Stimulated activated CD4-positive, alpha-beta T cell treated with anti-CD3 and anti-CD28 coated beads, Interleukin-4, amount 100 ng/mL, for 24 hours (primary cell): ENCODE results near the gene PBRM1.
A peak's percentile ranks its signal among the peaks of the same experiment; 100 is the strongest.
"Not testable (repeated sequence)": the region's sequence is repeated elsewhere in the genome, so short reads cannot be mapped to it uniquely, and the experiment has no call there.

Source experiments
- DNase-seq: peaks from one replicate; pipeline ENCODE4 v3.0.0-alpha.2; 2020

Gene PBRM1

GRCh38 chr3:52685709-52686691 is at the start of gene PBRM1, which contains the start of gene GNL3:
Gene PBRM1, minus strand, starts transcription at chr3:52685913.
Gene GNL3, plus strand, starts transcription at chr3:52686032. Its CDS starts 61 bp downstream, at chr3:52686093.
- peak; percentile 93 for DNase-seq

DNA sequence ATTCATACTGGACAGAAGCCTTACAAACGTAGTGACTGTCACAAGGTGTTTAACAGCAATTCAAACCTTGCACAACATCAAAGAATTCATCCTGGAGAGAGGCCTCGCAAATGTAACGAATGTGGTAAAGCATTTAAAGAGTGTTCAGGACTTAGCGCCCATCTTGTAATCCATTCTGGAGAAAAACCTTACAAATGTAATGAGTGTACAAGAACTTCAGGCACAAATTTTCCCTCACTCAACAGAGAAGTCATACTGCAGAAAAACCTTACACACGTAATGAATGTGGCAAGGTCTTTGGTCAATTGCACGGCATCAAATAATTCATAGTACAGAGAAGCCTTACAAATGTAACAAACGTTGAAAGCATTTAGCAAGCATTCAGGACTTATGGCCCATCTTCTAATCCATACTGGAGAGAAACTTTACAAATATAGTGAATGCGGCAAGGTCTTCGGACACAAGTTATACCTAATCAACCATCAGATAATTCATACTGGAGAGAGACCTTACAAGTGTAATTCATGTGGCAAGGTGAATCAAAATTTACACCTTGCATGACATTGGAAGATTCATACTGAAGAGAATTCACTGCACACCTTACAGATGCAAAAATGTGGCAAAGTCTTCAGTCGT is 47.7 kb upstream of the PBRM1 start:
- DNase-seq, result no peak

- DNase-seq, result no peak
These were observed 45.9 kb upstream of the PBRM1 start for GRCh38 chr3:52731590-52731989.

DNA sequence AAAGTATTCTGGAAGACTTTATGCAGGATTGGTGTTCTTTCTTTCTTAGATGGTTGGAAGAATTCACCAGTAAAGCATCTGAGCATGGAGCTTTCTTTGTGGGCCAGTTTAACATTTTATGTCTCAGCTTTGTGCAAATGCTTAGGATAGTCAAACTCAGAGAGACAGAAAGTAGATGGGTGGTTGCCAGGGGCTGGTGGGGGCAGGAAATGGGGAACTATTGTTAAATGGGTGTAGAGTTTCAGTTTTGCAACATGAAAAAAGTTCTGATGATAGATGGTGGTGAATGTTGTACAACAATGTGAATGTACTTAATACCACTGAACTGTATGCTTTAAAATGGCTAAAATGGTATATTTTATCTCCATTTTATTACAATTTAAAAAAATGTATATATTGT is 45.0 kb upstream of the PBRM1 start:
- DNase-seq, result no peak

DNA sequence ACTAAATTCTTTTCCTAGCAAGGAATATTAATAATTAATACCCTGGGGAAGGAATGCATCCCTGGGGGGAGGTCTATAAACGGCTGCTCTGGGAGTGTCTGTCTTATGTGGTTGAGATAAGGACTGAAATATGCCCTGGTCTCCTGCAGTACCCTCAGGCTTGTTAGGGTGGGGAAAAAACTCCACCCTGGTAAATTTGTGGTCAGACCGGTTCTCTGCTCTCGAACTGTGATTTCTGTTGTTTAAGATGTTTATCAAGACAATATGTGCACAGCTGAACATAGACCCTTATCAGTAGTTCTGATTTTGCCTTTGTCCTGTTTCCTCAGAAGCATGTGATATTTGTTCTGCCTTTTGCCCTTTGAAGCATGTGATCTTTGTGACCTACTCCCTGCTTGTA is 43.0 kb upstream of the PBRM1 start:
- DNase-seq, result not testable (repeated sequence)

- no peak for DNase-seq
These were observed 38.8 kb upstream of the PBRM1 start for GRCh38 chr3:52724511-52724910.

DNA sequence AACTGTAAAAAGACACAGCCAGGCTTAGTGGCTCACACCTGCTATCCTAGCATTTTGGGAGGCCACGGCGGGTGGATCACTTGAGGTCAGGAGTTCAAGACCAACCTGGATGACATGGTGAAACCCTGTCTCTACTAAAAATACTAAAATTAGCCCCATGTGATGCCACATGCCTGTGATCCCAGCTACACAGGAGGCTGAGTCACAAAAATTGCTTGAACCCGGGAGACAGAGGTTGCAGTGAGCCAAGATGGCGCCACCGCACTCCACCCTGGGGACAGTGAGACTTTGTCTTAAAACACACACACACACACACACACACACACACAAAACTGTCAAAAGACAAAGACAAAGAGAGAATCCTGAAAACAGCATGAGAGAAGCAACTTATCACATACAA is 38.2 kb upstream of the PBRM1 start:
- DNase-seq, result no peak

GRCh38 chr3:52722491-52722890 is 36.8 kb upstream of the PBRM1 start:
- no peak for DNase-seq

DNA sequence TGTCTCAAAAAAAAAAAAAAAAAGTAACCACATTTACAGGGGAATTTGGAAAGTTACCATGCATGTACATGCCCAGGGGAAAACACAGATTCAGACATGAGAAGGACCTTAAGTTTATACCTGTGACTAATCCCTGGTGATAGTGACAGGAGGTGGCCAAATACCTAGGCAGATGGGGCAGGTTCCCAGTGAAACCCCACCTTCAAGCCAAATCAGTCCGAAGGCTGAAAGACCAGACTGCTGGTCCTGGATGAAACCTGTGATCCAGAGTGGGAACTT is 36.0 kb upstream of the PBRM1 start:
- DNase-seq, result no peak

DNA sequence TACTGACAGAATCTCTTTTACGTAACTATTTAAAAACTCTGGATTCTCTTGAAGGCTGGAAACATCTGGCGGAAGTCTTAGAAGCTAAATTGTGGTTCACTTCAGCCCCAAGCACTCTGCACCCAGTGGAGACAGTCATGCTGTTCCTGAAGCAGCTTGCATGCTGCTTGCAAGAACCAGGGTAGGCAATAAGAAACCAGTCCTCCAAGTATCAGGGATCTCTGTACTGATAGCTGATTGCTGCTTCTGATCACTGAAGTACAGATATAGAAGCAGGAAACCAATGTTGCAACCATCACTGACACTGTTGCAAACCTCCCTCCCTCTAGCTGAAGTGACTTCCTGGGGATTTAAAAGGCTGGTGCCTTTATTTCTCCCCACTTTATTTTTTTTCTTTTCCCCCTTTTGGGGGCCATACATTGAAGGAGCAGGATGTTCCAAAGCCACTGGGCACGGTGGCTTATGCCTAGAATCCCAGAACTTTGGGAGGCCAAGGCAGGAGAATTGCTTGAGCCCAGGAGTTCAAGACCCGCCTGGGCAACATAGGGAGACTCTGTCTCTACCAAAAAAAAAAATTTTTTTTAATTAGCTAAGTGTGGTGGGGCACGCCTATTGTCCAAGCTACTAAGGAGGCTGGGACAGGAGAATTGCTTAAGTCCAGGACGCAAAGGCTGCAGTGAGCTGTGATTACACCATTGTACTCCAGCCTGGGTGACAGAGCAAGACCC is 35.5 kb upstream of the PBRM1 start:
- DNase-seq, result no peak

DNA sequence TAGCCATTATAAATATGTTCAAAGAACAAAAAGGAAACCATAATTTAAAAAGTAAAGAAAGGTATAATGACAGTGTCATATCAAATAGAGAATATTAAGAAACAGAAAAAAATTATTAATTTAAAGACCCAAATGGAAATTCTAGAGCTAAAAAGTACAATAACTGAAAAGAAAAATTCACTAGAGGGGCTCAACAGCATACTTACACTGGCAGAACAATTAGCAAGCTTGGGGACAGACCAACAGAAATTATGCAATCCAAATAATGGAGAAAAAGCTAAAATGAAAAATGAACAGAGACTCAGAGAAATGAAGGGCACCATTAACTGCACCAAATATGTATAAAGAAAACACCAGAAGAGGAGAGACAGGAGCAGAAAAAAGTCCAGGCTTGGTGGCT is 33.9 kb upstream of the PBRM1 start:
- DNase-seq, result no peak

- DNase-seq, result no peak
These were observed 30.1 kb upstream of the PBRM1 start for GRCh38 chr3:52715714-52716305.

GRCh38 chr3:52714335-52715302 is 28.9 kb upstream of the PBRM1 start:
- DNase-seq, result no peak

DNA sequence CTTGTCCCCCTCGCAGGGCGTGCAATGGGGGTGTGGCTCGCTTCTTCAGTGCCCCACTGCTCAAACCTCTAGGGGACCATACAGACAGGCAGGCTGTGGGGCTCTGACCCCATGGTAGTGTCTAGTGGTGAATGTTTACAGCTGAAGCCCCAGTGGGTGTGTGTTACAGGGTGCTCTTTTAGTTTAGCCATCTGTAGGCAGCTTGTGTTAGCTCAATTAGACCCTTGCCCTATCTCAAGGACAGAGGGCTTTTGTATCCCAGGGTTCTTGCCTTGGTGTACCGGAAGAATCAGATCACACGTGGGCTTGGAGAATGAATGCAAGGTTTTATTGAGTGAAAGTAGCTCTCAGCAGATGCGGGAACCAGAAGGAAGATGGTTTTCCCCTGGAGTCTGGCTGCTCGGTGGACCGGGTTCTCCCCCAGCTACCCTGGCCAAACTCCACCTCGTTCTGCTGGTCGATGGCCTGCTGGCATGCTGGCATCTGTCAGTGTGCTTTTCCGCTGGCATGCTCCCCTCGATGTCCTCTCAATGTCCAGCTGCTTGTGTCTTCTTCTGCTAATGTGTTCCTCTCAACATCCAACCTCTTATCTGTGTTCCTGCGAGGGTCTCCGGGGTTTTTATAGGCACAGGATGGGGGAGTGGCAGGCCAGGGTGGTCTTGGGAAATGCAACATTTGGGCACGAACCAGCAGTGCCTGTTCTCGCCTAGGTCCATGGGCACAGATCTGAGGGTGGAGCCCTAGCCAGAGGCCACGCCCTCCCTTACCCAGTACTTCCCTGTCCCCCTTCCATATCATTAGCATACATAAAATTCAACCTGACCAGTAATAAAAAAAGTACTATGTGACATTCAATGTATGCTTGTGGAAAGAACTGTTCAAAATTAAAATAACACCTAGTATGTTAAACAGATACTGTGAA is 26.8 kb upstream of the PBRM1 start:
- DNase-seq, result no peak

- DNase-seq, result no peak
These were observed 24.8 kb upstream of the PBRM1 start for GRCh38 chr3:52710512-52710911.

- DNase-seq, result no peak
These were observed 21.9 kb upstream of the PBRM1 start for GRCh38 chr3:52707585-52707984.

GRCh38 chr3:52705688-52706686 is 20.3 kb upstream of the PBRM1 start, which contains the start of the genes GLT8D1 and SPCS1:
Gene GLT8D1, minus strand, starts transcription at chr3:52705791. Its CDS starts 5,331 bp downstream, at chr3:52700460.
Gene SPCS1, plus strand, starts transcription at chr3:52706106. Its CDS starts 141 bp downstream, at chr3:52706247.
- peak; percentile 85 for DNase-seq

- DNase-seq, result no peak
These were observed 19.6 kb upstream of the PBRM1 start for GRCh38 chr3:52705438-52705687.

GRCh38 chr3:52704611-52705437 is 19.1 kb upstream of the PBRM1 start:
- no peak for DNase-seq
